SK-N-SH treated with all-trans-retinoic acid at 6 μM for 48 hours (cell line): ENCODE results near the gene POLD2.

ENCODE experiments used
- ARNTL ChIP-seq: fragments of 450-650 bp; formaldehyde crosslinking; IDR thresholded peaks from 2 replicates; pipeline ENCODE4 v1.5.0; 2020; ENCODE audit warnings: low read depth, mild to moderate bottlenecking, moderate library complexity, borderline replicate concordance
- OSR1 ChIP-seq: fragments of 250-450 bp; sonication (Bioruptor Pico); IDR thresholded peaks from 2 replicates; pipeline ENCODE4 v1.8.0; 2022; ENCODE audit warnings: moderate library complexity, mild to moderate bottlenecking, inconsistent platforms
- RARB ChIP-seq: fragments of 250-450 bp; sonication (Bioruptor Pico); IDR thresholded peaks from 2 replicates; pipeline ENCODE4 v1.8.0; 2021; ENCODE audit warnings: mild to moderate bottlenecking, moderate library complexity
- TOX ChIP-seq: fragments of 250-450 bp; sonication (Bioruptor Pico); IDR thresholded peaks from 2 replicates; pipeline ENCODE4 v1.8.0; 2021; ENCODE audit warnings: mild to moderate bottlenecking, moderate library complexity, borderline replicate concordance
- ZC3H10 ChIP-seq: fragments of 250-450 bp; sonication (Bioruptor Pico); IDR thresholded peaks from 2 replicates; pipeline ENCODE4 v1.5.1; 2021; ENCODE audit warnings: mild to moderate bottlenecking, moderate library complexity
- ZFP30 ChIP-seq: fragments of 450-650 bp; formaldehyde crosslinking; IDR thresholded peaks from 2 replicates; pipeline ENCODE4 v1.5.0; 2022; ENCODE audit warnings: mild to moderate bottlenecking, moderate library complexity
- TF ChIP-seq, protein P1 (sequence below): fragments of 250-450 bp; sonication (Bioruptor Pico); IDR thresholded peaks from 2 replicates; pipeline ENCODE4 v1.5.1; 2020; ENCODE audit warnings: low read depth, mild to moderate bottlenecking, moderate library complexity
- TF ChIP-seq, protein P2 (sequence below): fragments of 250-450 bp; sonication (Bioruptor Pico); IDR thresholded peaks from 2 replicates; pipeline ENCODE4 v1.8.0; 2020; ENCODE audit warnings: mild to moderate bottlenecking, moderate library complexity, borderline replicate concordance

DNA sequence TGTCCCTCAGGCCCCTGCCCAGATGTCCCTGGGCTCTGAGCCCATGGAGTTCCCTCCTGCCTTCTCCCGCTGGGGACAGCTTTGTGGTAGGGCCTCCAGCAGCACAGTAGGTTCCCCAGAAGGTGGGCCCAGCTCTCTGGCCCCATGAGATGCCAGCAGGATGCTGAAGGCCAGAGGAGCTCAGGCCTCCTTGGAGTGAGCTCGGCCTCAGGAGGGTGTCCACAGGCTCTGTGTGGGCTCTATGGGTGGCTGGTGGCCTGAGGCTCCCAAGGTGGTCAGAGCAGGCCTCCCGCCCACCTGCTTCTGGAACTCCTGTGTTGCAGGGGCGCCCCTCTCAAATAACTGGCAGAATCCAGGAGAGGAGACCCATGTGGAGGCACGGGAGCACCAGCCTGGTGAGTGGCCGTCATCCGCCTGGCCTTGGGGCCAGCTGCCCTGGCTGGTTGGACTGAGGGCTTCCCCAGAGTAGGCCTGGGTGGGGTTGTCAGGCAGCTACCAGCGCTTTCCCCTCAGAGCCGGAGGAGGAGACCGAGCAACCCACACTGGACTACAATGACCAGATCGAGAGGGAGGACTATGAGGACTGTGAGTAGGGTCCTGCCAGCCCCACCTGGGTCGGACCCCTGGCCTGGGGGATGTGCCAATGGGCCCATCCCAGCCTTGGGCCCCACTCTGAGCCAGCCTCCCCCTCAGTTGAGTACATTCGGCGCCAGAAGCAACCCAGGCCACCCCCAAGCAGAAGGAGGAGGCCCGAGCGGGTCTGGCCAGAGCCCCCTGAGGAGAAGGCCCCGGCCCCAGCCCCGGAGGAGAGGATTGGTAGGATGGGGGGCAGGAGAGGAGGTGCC lies 16.0 kb downstream of the POLD2 start:
- TF ChIP-seq RARB (CRISPR knock-in tag) (no peak), ZFP30 (no peak), TOX (CRISPR knock-in tag) (no peak), OSR1 (no peak), ARNTL (no peak), ZC3H10 (no peak)
- TF ChIP-seq, protein P1, sequence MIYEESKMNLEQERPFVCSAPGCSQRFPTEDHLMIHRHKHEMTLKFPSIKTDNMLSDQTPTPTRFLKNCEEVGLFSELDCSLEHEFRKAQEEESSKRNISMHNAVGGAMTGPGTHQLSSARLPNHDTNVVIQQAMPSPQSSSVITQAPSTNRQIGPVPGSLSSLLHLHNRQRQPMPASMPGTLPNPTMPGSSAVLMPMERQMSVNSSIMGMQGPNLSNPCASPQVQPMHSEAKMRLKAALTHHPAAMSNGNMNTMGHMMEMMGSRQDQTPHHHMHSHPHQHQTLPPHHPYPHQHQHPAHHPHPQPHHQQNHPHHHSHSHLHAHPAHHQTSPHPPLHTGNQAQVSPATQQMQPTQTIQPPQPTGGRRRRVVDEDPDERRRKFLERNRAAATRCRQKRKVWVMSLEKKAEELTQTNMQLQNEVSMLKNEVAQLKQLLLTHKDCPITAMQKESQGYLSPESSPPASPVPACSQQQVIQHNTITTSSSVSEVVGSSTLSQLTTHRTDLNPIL (CRISPR knock-in tag) = no peak
- TF ChIP-seq, protein P2, sequence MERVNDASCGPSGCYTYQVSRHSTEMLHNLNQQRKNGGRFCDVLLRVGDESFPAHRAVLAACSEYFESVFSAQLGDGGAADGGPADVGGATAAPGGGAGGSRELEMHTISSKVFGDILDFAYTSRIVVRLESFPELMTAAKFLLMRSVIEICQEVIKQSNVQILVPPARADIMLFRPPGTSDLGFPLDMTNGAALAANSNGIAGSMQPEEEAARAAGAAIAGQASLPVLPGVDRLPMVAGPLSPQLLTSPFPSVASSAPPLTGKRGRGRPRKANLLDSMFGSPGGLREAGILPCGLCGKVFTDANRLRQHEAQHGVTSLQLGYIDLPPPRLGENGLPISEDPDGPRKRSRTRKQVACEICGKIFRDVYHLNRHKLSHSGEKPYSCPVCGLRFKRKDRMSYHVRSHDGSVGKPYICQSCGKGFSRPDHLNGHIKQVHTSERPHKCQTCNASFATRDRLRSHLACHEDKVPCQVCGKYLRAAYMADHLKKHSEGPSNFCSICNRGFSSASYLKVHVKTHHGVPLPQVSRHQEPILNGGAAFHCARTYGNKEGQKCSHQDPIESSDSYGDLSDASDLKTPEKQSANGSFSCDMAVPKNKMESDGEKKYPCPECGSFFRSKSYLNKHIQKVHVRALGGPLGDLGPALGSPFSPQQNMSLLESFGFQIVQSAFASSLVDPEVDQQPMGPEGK (CRISPR knock-in tag) = no peak
